Prostate gland (tissue), 2 donors: ENCODE measurements around the gene MSH5.

Experiments used
- POLR2AphosphoS5 ChIP-seq: sonication (generic); formaldehyde crosslinking; IDR thresholded peaks from one replicate; pipeline ENCODE4 v1.6.1; 2017; ENCODE audit warnings: antibody characterized with exemption
- TF ChIP-seq, protein P1 (sequence below), 4 experiments: fragments of 200-600 bp in 2 of 4; fragments of 450-650 bp in 2 of 4; sonication (generic) in 2 of 4; IDR thresholded peaks; 1 replicate in 3 of 4; 2 replicates in 1 of 4; pipeline ENCODE4 v1.5.1; 2016 to 2019; ENCODE audit warnings: antibody characterized with exemption in 4 of 4, mild to moderate bottlenecking in 2 of 4, moderate library complexity in 2 of 4

DNA sequence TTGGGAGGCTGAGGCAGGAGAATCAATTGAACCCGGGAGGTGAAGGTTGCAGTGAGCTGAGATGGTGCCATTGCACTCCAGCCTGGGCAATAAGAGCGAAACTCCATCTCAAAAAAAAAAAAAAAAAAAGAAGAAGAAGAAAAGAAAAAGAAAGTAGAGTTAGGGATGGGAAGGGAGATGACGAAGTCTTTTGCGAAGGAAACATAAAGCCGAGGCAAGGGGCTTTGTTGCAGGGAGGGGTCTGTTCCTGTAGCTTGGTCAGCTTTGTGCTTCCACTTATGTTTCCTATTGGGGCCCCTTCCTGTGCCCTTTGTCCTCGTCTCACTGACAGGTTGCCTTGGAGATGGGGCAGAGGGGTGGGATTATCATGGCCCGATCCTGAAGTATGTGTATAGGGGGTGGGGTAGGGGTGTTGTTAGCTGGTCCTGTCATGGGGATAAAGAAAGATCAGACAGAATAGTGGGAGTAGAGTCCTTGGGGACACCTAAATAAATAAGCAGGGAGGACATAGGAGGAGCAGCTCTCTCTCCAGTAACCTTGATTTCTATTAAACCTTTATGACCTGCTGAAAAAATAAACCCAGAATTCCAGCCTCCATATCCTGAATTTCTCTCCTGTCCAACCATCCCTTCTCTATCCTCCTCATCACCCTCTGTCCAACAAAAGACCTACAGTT, 2.4 kb upstream of the MSH5 start:
- no peak for TF ChIP-seq POLR2AphosphoS5
- TF ChIP-seq, protein P1, sequence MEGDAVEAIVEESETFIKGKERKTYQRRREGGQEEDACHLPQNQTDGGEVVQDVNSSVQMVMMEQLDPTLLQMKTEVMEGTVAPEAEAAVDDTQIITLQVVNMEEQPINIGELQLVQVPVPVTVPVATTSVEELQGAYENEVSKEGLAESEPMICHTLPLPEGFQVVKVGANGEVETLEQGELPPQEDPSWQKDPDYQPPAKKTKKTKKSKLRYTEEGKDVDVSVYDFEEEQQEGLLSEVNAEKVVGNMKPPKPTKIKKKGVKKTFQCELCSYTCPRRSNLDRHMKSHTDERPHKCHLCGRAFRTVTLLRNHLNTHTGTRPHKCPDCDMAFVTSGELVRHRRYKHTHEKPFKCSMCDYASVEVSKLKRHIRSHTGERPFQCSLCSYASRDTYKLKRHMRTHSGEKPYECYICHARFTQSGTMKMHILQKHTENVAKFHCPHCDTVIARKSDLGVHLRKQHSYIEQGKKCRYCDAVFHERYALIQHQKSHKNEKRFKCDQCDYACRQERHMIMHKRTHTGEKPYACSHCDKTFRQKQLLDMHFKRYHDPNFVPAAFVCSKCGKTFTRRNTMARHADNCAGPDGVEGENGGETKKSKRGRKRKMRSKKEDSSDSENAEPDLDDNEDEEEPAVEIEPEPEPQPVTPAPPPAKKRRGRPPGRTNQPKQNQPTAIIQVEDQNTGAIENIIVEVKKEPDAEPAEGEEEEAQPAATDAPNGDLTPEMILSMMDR (IDR thresholded peaks at IDR 0.05), result no peak
